NCI-H1105 treated with DMSO at 0.1 percent for 48 hours (cell line): ENCODE measurements around the gene SNRNP27.
"Not testable (repeated sequence)": the region's sequence is repeated elsewhere in the genome, so short reads cannot be mapped to it uniquely, and the experiment has no call there.

Experiments used
- DNase-seq: peaks from one replicate; lab custom pipeline; 2025; lab: John Stamatoyannopoulos, UW

SNRNP27 gene

DNA sequence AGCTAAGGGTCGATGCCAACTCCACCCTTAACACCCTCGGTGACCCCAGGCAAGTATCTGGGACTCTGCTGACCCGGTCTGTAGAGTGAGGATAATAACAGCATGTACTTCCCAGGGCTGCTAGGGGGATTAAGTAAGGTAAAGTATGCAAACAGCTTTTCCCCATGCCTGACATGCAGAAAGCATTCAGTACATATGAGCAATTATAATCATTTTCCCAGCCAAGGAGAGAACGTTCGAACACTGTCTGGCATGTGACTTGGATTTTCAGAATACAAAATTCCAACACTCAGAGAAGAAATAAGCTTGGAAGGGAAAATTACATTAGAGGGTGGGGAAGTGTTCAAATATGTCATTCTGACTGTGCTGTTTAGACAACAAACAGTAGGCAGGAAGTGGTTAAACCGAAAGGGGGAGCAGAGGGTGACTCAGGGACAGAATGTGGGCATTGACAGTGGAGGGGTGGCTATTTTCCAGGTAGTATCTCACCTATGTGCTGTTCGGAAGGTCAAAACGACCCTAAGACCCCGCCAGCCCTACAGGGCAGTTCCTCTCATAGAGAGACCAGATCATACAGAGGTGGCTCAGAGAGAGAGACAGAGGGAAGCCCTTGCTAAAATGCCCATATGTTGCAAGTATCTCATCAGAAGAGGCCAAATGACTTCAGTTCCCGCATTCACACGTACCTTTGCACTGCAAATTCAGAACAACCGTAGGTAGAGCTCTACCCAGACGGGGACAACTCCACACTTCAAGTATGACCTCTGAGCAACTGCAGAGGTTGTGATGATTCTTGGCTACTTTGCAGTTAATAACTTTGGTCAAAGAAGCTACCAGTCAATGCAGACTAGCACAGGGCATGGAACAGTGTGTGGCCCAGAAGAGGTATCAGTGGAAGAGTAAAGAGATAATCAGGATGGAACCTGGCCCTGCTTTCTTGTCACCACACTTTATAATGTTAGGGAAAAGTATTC lies 52.9 kb downstream of the SNRNP27 start:
- DNase-seq = no peak

- DNase-seq = no peak
Measured at GRCh38 chr2:69947325-69947931, 53.7 kb downstream of the SNRNP27 start.

DNA sequence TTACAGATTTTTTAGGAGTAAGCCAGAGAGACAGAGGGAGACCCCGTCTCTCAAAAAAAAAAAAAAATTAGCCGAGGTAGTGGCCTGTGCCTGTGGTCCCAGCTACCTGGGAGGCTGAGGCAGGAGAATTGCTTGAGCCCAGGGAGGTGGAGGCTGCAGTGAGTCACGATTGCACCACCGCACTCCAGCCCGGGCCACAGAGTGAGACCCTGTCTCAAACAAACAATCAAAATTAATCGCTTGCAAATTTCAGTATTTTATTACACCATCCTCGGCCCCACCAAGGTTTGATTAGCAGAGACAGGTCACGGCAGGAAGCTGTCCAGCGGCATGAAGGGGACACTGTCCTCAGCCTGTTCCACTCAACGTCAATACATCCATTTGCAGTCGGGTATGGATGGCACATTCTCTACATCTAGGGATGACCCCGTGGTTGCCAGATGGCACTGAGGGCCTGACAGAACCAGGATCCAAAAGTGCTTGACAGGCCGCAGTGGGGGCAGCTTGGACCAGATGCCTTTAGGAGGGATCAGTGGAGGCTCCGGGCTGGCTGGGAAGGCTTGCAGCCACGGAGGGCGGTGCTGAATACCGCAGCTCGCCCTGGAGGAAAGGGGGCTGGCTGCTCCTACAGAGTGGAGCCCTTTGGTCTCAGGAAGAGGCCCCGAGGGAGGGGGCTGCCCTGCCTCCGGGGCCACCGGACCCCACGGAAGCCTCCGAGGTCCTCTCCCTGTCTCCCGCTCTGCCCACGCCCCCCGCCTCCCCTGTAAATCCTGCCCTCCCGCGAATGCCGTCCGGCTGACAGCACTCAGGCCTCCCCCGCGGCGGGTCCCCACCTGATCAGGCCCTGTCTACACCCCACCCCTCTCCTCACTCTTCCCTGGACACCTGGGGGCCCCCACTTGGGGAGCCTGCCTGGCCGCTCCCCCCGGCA lies 54.5 kb downstream of the SNRNP27 start:
- DNase-seq = no peak

- no peak for DNase-seq
Measured at GRCh38 chr2:69948963-69949645, 55.3 kb downstream of the SNRNP27 start.

GRCh38 chr2:69950241-69950640 lies 56.5 kb downstream of the SNRNP27 start:
- no peak for DNase-seq

DNA sequence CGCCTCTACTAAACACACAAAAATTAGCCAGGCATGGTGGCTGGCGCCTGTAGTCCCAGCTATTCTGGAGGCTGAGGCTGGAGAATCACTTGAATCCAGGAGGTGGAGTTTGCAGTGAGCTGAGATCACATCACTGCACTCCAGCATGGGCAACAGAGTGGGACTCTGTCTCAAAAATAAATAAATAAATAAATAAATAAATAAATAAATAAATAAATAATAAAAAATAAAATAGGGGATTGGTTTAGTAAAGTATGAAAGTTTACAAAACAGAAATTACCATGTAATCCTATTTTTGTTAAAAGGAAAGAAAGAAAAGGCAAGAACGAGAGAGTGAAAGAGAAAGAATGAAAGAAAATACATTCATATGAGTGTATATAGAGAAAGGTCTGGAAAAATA lies 56.9 kb downstream of the SNRNP27 start:
- DNase-seq = not testable (repeated sequence)

DNA sequence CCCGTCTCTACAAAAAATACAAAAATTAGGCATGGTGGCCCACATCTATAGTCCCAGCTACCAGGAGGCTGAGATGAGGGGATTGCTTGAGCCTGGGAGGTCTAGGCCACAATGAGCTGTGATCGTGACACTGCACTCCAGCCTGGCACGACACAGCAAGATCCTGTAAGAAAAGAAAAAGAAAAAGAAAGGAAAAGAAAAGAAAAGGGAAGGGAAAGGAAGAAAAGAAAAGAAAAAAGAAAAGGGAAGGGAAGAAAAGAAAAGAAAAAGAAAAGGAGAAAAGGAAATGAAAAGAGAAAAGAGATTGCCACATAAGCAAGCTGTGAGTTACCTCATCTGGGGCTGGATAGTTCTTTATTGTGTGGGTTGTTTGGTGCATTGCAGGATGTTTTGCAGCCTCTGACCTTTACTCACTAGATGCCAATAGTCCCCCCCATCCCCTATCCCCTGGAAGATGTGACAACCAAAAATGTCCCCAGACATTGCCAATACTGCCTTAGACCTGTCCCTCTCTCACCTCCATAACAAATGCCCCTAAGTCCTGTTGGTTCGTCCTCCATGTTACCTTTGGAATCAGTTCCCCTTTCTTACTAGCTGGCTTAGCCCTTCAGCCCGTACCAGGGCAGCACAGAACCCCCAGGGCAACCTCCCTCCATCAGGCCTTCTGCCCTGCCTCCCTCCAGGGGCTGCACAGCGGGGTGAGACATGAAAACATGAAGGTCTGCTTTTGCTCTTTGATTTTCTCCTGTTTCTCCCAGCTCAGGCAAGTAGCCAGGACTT lies 58.8 kb downstream of the SNRNP27 start:
- DNase-seq = no peak

DNA sequence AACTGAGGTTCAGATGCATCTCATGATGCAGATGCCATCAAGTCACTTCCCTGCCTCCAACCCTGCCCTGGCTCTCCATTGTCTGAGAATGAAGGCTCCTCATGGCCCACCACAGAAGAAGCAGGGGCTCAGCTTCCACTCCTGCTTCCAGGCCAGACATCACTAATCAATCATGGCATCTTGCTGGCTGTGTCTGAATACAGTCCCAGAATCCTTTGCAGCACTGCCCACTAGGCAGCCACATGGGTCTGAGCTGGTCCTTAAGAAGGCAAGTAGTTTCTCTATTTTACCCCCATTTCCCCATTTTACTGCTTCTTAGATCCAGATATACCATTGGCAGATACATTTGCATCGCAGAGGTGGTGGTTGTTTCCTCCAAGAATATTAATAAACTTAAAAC lies 60.3 kb downstream of the SNRNP27 start:
- no peak for DNase-seq
